ENCODE measurements around the gene ISYNA1.

Gene ISYNA1

DNA sequence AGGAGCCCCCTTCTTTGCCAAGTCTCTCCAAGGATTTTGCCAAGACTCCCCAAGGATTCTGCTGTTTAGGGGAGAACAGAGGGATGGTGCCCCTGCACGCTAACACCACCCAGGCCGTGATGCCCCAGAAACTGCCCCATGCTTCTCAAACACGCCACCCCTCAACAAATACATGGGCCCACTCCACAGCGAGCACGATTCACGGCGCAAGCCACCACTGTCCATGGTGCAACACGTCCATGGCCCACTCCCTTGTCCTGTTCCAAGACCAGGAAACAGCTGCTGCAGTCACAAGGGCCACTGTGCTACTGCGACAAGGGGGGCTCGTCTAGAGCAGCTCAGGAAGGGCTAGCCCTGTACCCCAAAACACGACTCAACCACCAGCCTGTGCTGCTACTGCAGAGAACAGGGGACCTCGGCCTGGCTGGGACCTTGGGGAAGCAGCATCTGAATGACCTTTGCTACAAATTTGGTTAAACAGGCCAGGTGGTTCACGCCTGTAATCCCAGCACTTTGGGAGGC, 36.5 kb upstream of the ISYNA1 start:
- Histone ChIP-seq H3K79me2 (peaks cover 78% of the 10 kb centered on the region), H2AFZ (no peak overlapping the region), H3K4me1 (no peaks in the 10 kb centered on the region), H3K4me2 (ENCODE audit: low read length) (no peak overlapping the region), H3K9ac (no peak overlapping the region), H3K36me3 (ENCODE audit: control insufficient read depth, insufficient read depth, low read length) (no peaks in the 10 kb centered on the region), H3K9me3 (ENCODE audit: control insufficient read depth, low read length) (no peaks in the 10 kb centered on the region), H3K4me3 (ENCODE audit: low read depth, low read length) (no peak overlapping the region), H3K27ac (no peak overlapping the region), H3K27me3 (ENCODE audit: control insufficient read depth, insufficient read depth, low read length) (no peaks in the 10 kb centered on the region)
- TF ChIP-seq, protein P1, sequence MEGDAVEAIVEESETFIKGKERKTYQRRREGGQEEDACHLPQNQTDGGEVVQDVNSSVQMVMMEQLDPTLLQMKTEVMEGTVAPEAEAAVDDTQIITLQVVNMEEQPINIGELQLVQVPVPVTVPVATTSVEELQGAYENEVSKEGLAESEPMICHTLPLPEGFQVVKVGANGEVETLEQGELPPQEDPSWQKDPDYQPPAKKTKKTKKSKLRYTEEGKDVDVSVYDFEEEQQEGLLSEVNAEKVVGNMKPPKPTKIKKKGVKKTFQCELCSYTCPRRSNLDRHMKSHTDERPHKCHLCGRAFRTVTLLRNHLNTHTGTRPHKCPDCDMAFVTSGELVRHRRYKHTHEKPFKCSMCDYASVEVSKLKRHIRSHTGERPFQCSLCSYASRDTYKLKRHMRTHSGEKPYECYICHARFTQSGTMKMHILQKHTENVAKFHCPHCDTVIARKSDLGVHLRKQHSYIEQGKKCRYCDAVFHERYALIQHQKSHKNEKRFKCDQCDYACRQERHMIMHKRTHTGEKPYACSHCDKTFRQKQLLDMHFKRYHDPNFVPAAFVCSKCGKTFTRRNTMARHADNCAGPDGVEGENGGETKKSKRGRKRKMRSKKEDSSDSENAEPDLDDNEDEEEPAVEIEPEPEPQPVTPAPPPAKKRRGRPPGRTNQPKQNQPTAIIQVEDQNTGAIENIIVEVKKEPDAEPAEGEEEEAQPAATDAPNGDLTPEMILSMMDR (IDR thresholded peaks at IDR 0.05): no peak

DNA sequence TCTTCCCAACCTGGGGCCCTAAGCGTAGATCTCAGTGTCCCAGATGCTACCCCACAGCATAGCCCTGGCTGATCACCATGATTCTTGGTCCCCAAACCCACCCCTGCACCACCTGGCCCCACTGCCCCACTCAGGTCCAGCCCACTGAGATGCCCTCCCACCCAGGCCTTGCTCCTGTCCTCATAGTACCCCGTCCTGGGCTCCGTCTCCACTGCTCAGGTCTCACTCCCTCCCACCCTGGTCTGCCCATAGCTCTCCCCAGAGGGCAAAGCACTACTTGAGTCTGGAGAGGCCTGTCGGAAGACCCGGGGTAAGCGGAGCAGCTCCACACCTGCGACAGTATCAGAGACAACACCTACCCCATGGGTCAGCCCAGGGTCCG, 35.8 kb upstream of the ISYNA1 start:
- peaks cover 80% of the 10 kb centered on the region for H3K79me2 ChIP-seq
- H2AFZ ChIP-seq: no peak overlapping the region
- no peak overlapping the region for H3K9ac ChIP-seq
- no peaks in the 10 kb centered on the region for H3K36me3 ChIP-seq (ENCODE audit: control insufficient read depth, insufficient read depth, low read length)
- TF ChIP-seq, protein P1 (IDR thresholded peaks at IDR 0.05): no peak
- H3K27ac ChIP-seq: no peak overlapping the region
- H3K9me3 ChIP-seq (ENCODE audit: control insufficient read depth, low read length): no peaks in the 10 kb centered on the region
- no peak overlapping the region for H3K4me2 ChIP-seq (ENCODE audit: low read length)
- H3K4me1 ChIP-seq: no peaks in the 10 kb centered on the region
- no peak overlapping the region for H3K4me3 ChIP-seq (ENCODE audit: low read depth, low read length)
- no peaks in the 10 kb centered on the region for H3K27me3 ChIP-seq (ENCODE audit: control insufficient read depth, insufficient read depth, low read length)

DNA sequence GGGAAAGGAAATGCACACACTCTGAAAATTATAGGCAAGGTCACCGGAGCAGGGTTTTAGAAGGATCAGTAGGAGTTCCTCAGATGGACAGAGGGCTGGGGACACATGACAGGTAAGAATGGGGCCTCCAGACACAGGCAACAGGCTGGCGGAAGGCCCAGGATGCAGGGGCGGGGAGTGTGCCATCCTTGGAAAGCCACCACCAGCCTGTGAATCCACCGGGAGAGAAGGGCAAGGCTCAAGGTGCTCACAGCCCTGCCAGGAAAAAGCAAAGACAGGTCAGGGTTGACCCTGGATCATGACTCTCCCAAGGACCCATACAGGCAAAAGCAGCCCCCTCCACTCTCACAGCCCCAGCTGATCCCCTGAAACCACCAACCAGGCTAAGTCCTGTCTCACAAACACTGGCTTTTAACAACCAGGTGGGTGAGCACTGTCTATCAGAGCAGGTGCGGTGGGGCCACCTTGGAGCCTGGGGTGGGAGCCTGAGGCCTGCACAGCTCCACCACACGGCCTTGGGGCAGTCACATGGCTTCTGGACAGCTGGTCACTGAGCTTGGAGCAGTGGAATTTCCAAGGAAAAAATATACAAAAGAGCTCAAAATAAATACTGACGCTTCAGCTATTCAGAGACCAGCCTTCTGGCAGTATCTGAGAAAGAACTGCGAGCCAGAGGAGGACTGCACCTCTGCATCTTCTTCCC, 35.2 kb upstream of the ISYNA1 start:
- Histone ChIP-seq H3K9ac (no peak overlapping the region), H3K27ac (no peak overlapping the region), H3K36me3 (ENCODE audit: control insufficient read depth, insufficient read depth, low read length) (no peaks in the 10 kb centered on the region), H3K4me1 (no peaks in the 10 kb centered on the region), H3K4me3 (ENCODE audit: low read depth, low read length) (no peak overlapping the region), H3K9me3 (ENCODE audit: control insufficient read depth, low read length) (no peaks in the 10 kb centered on the region), H3K27me3 (ENCODE audit: control insufficient read depth, insufficient read depth, low read length) (no peaks in the 10 kb centered on the region), H2AFZ (no peak overlapping the region), H3K4me2 (ENCODE audit: low read length) (no peak overlapping the region), H3K79me2 (peaks cover 80% of the 10 kb centered on the region)
- TF ChIP-seq, protein P1 (IDR thresholded peaks at IDR 0.05): no peak

DNA sequence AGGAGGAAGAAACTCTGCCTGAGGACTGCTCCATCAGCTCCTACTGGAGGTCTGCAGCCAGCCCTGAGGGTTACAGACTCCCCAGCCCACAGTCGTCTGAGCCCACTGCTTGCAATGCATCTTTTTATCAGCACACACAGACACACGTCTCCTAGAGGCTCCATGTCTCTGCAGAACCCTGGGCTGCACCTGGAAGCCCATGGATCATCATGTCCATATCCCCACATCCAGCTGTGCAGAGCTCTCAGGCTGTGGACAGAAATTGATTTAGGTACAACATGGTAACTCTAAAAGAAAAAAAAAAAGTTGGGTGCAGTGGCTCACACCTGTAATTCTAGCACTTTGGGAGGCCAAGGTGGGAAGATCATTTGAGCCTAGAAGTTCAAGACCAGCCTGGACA, 32.9 kb upstream of the ISYNA1 start:
- Histone ChIP-seq H3K27me3 (ENCODE audit: control insufficient read depth, insufficient read depth, low read length) (no peaks in the 10 kb centered on the region), H3K79me2 (peaks cover 67% of the 10 kb centered on the region), H3K4me2 (ENCODE audit: low read length) (no peak overlapping the region), H3K36me3 (ENCODE audit: control insufficient read depth, insufficient read depth, low read length) (no peaks in the 10 kb centered on the region), H2AFZ (no peak overlapping the region), H3K9ac (no peak overlapping the region), H3K27ac (no peak overlapping the region), H3K4me3 (ENCODE audit: low read depth, low read length) (no peak overlapping the region), H3K4me1 (no peaks in the 10 kb centered on the region), H3K9me3 (ENCODE audit: control insufficient read depth, low read length) (no peaks in the 10 kb centered on the region)
- TF ChIP-seq, protein P1 (IDR thresholded peaks at IDR 0.05): no peak
